T-helper 2 cell treated with Interferon-gamma antibody and Interleukin-4, amounts not matched to agents 100 ng/mL and 5 ng/mL, for 36 hours (primary cell): ENCODE data around the gene NT5C1B. TPM values are rescaled to one million over a fixed set of nuclear protein-coding genes. Genes with fewer than 3 reads are reported as not detected.
"Not testable (repeated sequence)": the region's sequence is repeated elsewhere in the genome, so short reads cannot be mapped to it uniquely, and the experiment has no call there.

Experiments
- intact Hi-C: fragments of 100-400 bp; cut with micrococcal nuclease; formaldehyde crosslinking; loops from one replicate; pipeline ENCODE4 v1.15.1; 2023
- total RNA-seq: library from RNA; stranded (reverse); gene quantifications from 2 replicates; pipeline ENCODE4 v1.2.3, GENCODE V29; 2022

Gene NT5C1B
- total RNA-seq: not detected in 2 replicates

GRCh38 chr2:18589354-18589753, at the start of gene NT5C1B:
NT5C1B (minus strand) TSS chr2:18589569; CDS start chr2:18589468, 101 bp downstream.
- intact Hi-C loops: no loop called here

DNA sequence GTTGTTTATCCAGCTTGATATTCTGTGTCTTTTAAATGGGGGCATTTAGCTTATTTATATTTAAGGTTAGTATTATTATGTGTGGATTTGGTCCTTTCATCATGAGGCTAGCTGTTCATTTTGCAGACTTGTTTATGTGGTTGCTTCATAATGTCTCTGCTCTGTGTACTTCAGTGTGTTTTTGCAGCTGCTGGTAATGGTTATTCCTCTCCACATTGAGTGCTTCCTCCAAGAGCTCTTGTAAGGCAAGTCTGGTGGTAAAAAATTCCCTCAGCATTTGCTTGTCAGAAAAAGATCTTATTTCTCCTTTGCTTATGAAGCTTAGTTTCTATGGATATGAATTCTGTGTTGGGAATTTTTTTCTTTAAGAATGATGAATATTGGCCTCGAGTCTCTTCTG, 47.8 kb upstream of the NT5C1B start:
- intact Hi-C loops: no loop called here

DNA sequence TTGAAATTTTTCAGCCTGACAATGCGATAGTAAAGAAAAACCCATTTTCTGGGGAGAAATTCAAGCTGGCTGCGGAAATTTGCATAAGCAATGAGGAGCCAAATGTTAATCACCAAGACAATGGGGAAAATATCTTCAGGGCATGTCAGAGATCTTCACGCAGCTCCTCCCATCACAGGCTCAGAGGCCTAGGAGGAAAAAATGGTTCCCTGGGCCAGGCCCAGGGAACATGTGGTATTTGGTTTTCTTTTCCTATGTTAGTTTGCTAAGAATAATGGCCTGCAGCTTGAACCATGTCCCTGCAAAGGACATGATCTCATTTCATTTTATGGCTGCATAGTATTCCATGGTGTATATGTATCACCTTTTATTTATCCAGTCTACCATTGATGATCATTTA, 43.3 kb upstream of the NT5C1B start:
- intact Hi-C loops: not testable (repeated sequence)

GRCh38 chr2:18630941-18631340, 41.6 kb upstream of the NT5C1B start:
- intact Hi-C loops: no loop called here

GRCh38 chr2:18630541-18630940, 41.2 kb upstream of the NT5C1B start:
- intact Hi-C loops: no loop called here

DNA sequence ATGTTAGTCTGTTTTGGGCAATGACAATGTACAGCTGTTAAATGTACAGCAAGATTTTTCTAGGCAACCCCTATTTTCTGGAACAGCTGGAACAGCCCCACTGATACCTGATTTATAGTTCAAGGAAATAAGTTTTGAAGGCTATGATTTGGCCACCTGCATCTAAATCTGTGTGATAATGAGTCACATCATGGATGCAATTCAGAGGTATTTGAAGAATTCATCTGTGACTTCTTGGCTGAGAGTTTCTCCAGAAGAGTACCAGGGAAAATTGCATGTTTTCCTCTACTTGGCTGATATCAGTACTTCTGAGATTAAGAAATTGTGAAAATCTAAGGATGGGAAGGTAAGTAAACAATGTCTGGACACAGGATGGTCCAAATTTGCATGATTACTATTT, 40.7 kb upstream of the NT5C1B start:
- intact Hi-C loops: no loop called here

DNA sequence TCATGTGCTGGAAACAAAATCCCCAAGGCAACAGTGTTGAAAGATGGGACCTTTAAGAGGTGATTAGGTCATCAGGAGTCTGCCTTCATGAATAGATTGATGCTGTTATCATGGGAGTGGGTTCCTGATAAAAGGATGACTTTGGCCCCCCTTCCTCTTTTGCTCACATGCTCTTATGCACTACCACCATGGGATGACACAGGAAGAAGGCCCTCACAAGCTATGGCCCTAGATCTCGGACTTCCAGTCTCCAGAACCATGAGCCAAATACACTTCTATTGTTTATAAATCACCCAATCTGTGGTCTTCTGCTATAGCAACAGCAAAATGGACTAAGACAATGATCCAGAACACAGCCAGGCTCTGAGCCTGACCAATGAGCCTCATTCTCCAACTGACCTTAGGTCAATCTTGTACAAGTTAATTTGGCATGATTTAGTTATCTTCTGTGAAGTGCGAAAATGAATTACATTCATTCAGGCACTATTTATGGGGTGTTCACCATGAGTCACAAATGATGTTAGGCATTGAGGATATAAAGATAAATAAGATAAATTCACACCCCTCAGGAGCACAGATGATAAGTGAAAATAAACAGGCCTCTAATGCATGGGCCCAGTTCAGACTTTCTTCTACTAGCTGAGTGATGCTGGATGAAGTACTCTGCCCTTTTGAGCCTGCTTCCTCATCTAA, 37.7 kb upstream of the NT5C1B start:
- intact Hi-C loops: no loop called here

DNA sequence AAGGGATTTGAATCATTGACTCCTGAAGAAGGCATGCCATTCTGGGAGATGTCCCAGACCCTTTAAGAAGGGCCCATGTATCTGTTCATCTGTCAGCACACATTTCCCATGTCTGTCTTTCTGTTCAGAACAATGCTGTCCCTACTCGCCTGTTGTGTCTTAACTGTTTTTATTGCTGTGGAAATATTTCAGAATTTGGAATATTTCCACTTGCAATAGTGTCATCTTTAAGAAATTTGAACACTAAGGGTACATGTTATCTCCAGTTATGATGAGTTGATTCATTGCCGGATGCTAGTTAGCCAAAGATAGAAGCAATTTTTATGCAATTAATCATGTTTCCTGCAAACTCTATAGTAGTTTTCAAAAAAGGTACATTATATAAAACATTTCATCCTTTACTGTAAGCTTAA, 36.9 kb upstream of the NT5C1B start:
- intact Hi-C loops: no loop called here

DNA sequence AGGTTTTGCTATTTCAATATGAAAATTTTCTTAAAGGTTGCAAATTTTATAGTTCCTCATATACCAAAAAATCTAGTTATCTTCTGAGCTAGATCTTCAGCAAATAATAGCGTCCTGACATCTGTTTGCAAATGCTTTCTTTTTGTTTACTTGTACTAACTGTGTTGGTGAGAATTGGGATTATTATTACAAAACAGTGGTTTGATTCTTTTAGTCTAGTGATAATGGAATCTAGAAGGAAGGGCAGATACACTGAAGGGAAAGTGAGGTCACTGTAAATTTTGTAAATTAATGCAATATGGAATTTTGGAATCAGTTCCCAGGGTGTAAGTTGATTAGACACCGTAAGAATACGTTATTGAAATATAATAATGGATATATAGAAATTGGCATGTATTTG, 36.2 kb upstream of the NT5C1B start:
- intact Hi-C loops: no loop called here

GRCh38 chr2:18623782-18624181, 34.4 kb upstream of the NT5C1B start:
- intact Hi-C loops: no loop called here

GRCh38 chr2:18620867-18621632, 31.7 kb upstream of the NT5C1B start:
- intact Hi-C loops: no loop called here

DNA sequence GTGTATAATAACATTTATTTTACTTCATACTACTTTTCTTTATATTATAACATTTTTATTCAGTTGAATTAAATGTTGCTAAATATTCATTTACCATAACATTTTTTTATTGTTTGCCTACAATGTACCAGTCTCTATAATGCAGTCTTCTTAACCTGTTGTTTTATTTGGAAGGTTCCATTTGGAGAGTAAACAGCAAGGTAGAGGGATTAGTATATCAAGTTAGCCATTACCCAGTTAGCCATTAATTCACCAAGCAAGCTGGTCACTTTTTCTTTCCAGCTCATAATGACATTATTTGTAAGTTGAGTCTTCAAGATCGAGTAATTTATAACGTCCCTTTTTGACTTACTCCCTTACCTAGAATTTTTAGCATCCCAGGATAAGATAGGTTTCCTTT, 29.7 kb upstream of the NT5C1B start:
- intact Hi-C loops: no loop called here

GRCh38 chr2:18614041-18614440, 24.7 kb upstream of the NT5C1B start:
- intact Hi-C loops: no loop called here

DNA sequence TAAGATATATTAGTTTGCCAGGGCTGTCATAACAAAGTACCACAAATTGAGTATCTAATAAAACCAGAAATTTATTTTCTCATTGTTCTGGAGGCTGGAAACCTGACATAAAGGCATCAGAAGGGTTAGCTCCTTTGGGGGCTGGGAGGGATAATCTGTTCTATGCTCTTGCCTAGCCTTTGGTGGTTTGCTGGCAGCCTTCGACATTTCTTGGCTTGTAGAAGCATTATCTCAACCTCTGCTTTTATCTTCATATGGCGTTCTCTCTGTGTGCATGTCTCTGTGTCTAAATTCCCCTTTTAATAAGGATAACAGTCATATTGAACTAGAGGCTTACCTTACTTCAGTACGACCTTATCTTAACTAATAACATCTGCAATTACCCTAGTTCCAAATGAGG, 22.8 kb upstream of the NT5C1B start:
- intact Hi-C loops: no loop called here

GRCh38 chr2:18611604-18612003, 22.2 kb upstream of the NT5C1B start:
- intact Hi-C loops: no loop called here

DNA sequence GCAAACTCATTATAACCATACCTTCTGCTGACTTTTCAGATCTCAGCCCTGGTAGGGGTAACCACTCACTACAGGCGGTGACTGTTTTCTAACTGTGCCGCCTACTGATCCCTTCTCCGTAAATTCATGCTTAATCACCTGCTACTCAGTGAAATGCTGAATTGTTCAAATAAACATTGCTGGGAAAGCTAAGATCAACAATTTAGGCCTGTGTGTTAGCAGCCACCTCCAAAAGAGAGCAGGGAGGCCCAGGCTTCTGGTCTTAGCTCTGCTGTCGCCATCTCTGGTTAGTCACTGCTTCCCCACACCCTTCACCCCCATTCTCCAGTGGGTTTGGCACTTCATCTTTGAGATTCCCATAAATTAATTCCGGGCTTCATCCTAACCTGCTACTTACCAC, 21.8 kb upstream of the NT5C1B start:
- intact Hi-C loops: no loop called here

DNA sequence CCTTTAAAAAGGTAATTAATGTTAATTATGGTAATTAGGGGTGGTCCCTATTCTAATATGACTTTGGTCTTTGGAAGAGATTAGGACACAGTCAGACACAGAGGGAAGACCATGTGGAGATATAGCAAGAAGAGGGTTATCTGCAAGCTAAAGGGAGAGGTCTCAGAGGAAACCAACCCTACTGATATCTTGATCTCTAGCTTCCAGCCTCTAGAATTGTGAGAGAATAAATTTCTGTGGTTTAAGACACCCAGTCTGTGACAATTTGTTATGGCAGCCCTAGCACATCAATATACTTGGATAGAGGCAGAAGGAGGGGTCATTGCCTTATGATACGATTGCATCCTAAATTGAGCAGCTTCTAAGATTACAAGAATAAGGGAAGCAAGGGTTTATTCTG, 21.3 kb upstream of the NT5C1B start:
- intact Hi-C loops: no loop called here

DNA sequence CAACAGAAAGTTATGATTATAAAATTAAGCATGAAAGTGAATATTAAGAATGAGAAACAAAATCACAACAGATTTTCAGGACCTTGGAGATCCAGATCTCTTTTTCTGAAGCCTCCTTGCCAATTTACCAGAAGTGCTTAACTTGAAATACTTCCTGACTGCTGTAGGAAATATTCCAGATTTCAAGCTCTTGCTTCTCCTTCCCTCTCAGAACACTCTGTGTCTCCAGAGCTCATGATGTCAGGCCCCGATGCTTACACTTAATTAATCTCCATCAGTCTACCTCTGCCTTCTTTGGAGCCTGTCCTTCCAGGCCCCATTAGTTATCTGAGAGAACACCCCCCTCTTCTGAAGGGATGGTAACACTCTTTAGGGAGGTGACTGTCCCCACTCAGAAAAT, 20.7 kb upstream of the NT5C1B start:
- intact Hi-C loops: no loop called here

- intact Hi-C loops: loop anchor here (1.0 kb wide), 1 partner anchor 45 kb away; the partner anchor contains the start of gene RDH14
Observed at GRCh38 chr2:18605115-18605514, 15.7 kb upstream of the NT5C1B start.

- intact Hi-C loops: no loop called here
Observed at GRCh38 chr2:18604531-18604885, 15.1 kb upstream of the NT5C1B start.

DNA sequence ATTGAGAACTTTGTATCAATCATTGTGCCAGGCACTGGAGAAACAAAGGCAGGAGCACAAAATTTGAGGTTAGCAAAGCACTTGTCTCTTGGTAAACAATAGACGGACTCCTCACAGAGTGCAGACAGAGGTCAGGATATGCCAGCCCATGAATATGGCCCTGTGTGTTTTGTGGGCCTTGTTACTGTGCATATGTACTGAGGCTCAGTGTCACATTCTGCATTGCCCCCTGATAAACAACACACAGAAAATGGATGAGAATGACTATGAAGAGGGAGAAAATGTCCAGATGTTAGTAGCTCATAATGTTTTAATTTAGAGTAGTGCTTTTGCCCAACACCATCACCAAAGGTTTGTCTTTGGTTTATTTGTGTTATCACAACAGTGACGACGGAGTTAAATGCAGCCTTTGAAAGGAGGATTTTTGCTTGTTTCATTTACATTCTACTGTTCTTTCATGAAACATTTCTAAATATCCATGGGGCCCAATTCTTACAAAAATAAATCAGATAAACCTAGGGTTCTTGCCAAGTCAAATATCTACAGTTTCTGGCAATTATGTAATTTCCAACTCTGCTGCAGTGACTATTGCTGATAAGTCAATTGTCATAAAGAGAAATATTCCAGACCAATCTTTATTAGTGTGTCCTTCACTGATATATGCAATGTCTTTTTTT, 14.6 kb upstream of the NT5C1B start:
- intact Hi-C loops: no loop called here

- intact Hi-C loops: no loop called here
Observed at GRCh38 chr2:18602298-18602697, 12.9 kb upstream of the NT5C1B start.

- intact Hi-C loops: no loop called here
Observed at GRCh38 chr2:18600255-18600613, 10.9 kb upstream of the NT5C1B start.
